Central memory CD4-positive, alpha-beta T cell (primary cell): Measurements from ENCODE around the gene VWA5B2.

Experiments used
- DNase-seq: peaks from one replicate; pipeline ENCODE4 v3.0.0; 2022

Gene VWA5B2

GRCh38 chr3:184282941-184283340 is 53.6 kb downstream of the VWA5B2 start:
- no peak for DNase-seq

- no peak for DNase-seq
Observed at GRCh38 chr3:184283681-184284080, 54.3 kb downstream of the VWA5B2 start.

- no peak for DNase-seq
Observed at GRCh38 chr3:184284696-184285095, 55.3 kb downstream of the VWA5B2 start.

GRCh38 chr3:184289426-184289938 is 60.1 kb downstream of the VWA5B2 start:
- DNase-seq: peak; percentile 32

- DNase-seq: no peak
Observed at GRCh38 chr3:184290331-184290730, 60.9 kb downstream of the VWA5B2 start.

GRCh38 chr3:184291044-184291737 is 61.8 kb downstream of the VWA5B2 start:
- no peak for DNase-seq
